Measurements from ENCODE around the gene COL6A3.

Gene COL6A3

GRCh38 chr2:237353215-237353614, 60.7 kb downstream of the COL6A3 start (continued):
- no peak for TF ChIP-seq ZNF221 (tag by site-specific recombination; IDR thresholded peaks at IDR 0.05; ENCODE audit: borderline replicate concordance)
- TF ChIP-seq ZNF266 (tag by site-specific recombination; IDR thresholded peaks at IDR 0.05; ENCODE audit: low read depth): no peak
- TF ChIP-seq ZNF629 (tag by site-specific recombination; IDR thresholded peaks at IDR 0.05): no peak
- TF ChIP-seq ZNF366 (tag by site-specific recombination; conservative IDR thresholded peaks at IDR 0.05): no peak
- TF ChIP-seq GFI1B (tag by site-specific recombination; IDR thresholded peaks at IDR 0.05): no peak
- TF ChIP-seq ZNF324 (tag by site-specific recombination; IDR thresholded peaks at IDR 0.05): no peak
- TF ChIP-seq ZNF701 (tag by site-specific recombination; IDR thresholded peaks at IDR 0.05): no peak
- no peak for TF ChIP-seq ZNF621 (tag by site-specific recombination; IDR thresholded peaks at IDR 0.05)

GRCh38 chr2:237352279-237352845, 61.6 kb downstream of the COL6A3 start:
- ChIA-PET CTCF (no interaction called here), POLR2A (no interaction called here)
- Histone ChIP-seq H3K9me3 (ENCODE audit: control insufficient read depth, insufficient read depth, low read depth, low read length) (no peaks in the 10 kb centered on the region), H3K27ac (ENCODE audit: extremely low read depth, low read depth, low read length) (no peak overlapping the region), H3K4me1 (ENCODE audit: control insufficient read depth, insufficient read depth, low read length) (no peaks in the 10 kb centered on the region), H3K4me3 (ENCODE audit: low read depth, low read length) (no peak overlapping the region), H3K36me3 (ENCODE audit: control insufficient read depth in 2 of 2, insufficient read depth in 1 of 2, low read length in 2 of 2) (no peaks in the 10 kb centered on the region)
- TF ChIP-seq KLF16 (tag by site-specific recombination; IDR thresholded peaks at IDR 0.05) (no peak), ZNF354C (tag by site-specific recombination; IDR thresholded peaks at IDR 0.05; ENCODE audit: borderline replicate concordance, low read depth) (no peak), MEIS1 (CRISPR knock-in tag; IDR thresholded peaks at IDR 0.05; ENCODE audit: borderline replicate concordance) (no peak), ZNF623 (tag by site-specific recombination; IDR thresholded peaks at IDR 0.05) (no peak), ZNF658 (tag by site-specific recombination; IDR thresholded peaks at IDR 0.05) (no peak), ZNF140 (tag by site-specific recombination; IDR thresholded peaks at IDR 0.05) (no peak), ZNF404 (tag by site-specific recombination; IDR thresholded peaks at IDR 0.05) (no peak), ZNF677 (tag by site-specific recombination; IDR thresholded peaks at IDR 0.05) (no peak), ZNF449 (tag by site-specific recombination; IDR thresholded peaks at IDR 0.05) (no peak), ZNF555 (tag by site-specific recombination; conservative IDR thresholded peaks at IDR 0.05) (no peak), AEBP2 (tag by site-specific recombination; IDR thresholded peaks at IDR 0.05; ENCODE audit: borderline replicate concordance) (no peak), ZNF311 (tag by site-specific recombination; IDR thresholded peaks at IDR 0.05; ENCODE audit: borderline replicate concordance) (no peak), GLI2 (tag by site-specific recombination; IDR thresholded peaks at IDR 0.05; ENCODE audit: borderline replicate concordance, low read depth) (no peak), ZNF76 (tag by site-specific recombination; IDR thresholded peaks at IDR 0.05; ENCODE audit: borderline replicate concordance, low read depth) (no peak), ZNF112 (tag by site-specific recombination; IDR thresholded peaks at IDR 0.05) (no peak), ZBTB8A (tag by site-specific recombination; IDR thresholded peaks at IDR 0.05) (no peak), SETDB1 (IDR thresholded peaks at IDR 0.05; ENCODE audit: insufficient read length, low read length) (no peak)
